ENCODE data around the gene FIGLA.

GRCh38 chr2:70827388-70827787 is 36.9 kb upstream of the FIGLA start:
- TF ChIP-seq CTCF (IDR thresholded peaks at IDR 0.05) (no peak), EZH2 (IDR thresholded peaks at IDR 0.05; ENCODE audit: borderline replicate concordance, insufficient read depth, low read depth, low read length, poor library complexity, severe bottlenecking) (no peak)

Data from B cell (primary cell).